ENCODE results near the gene MEX3D.
"Not testable (repeated sequence)": the region's sequence is repeated elsewhere in the genome, so short reads cannot be mapped to it uniquely, and the experiment has no call there.

Gene MEX3D

GRCh38 chr19:1570836-1571235 is 2.7 kb upstream of the MEX3D start:
- no peak for DNase-seq

GRCh38 chr19:1569997-1570396 is 1.9 kb upstream of the MEX3D start:
- DNase-seq, result no peak

GRCh38 chr19:1567848-1568227 is 287 bp downstream of the MEX3D start:
- no peak for DNase-seq

- DNase-seq, result no peak
Measured at GRCh38 chr19:1567116-1567847, 843 bp downstream of the MEX3D start.

GRCh38 chr19:1566392-1567115 is 1.6 kb downstream of the MEX3D start:
- DNase-seq, result peak; percentile 49

GRCh38 chr19:1563251-1563650 is 4.9 kb downstream of the MEX3D start:
- DNase-seq, result no peak

GRCh38 chr19:1561236-1561842 is 6.8 kb downstream of the MEX3D start:
- DNase-seq, result no peak

- DNase-seq, result no peak
Measured at GRCh38 chr19:1560286-1560882, 7.7 kb downstream of the MEX3D start.

GRCh38 chr19:1558552-1558951 is 9.6 kb downstream of the MEX3D start:
- no peak for DNase-seq

- DNase-seq, result no peak
Measured at GRCh38 chr19:1556390-1557070, 11.6 kb downstream of the MEX3D start.

- DNase-seq, result no peak
Measured at GRCh38 chr19:1555487-1556389, 12.4 kb downstream of the MEX3D start.

- DNase-seq, result no peak
Measured at GRCh38 chr19:1554968-1555367, 13.2 kb downstream of the MEX3D start.

- no peak for DNase-seq
Measured at GRCh38 chr19:1553415-1553814, 14.7 kb downstream of the MEX3D start.

- no peak for DNase-seq
Measured at GRCh38 chr19:1551068-1552040, 16.8 kb downstream of the MEX3D start.

GRCh38 chr19:1549332-1549945 is 18.7 kb downstream of the MEX3D start:
- DNase-seq, result no peak

GRCh38 chr19:1540365-1540925 is 27.7 kb downstream of the MEX3D start:
- DNase-seq, result no peak

- DNase-seq, result not testable (repeated sequence)
Measured at GRCh38 chr19:1539749-1540148, 28.4 kb downstream of the MEX3D start.

- DNase-seq, result no peak
Measured at GRCh38 chr19:1538978-1539377, 29.1 kb downstream of the MEX3D start.

GRCh38 chr19:1535699-1536098 is 32.4 kb downstream of the MEX3D start:
- DNase-seq, result not testable (repeated sequence)

GRCh38 chr19:1534972-1535371 is 33.2 kb downstream of the MEX3D start:
- DNase-seq, result no peak
